Lung (tissue), 12 donors: ENCODE results near the gene IL27RA. TPM values are rescaled to one million over a fixed set of nuclear protein-coding genes. Genes with fewer than 3 reads are reported as not detected.
"Not testable (repeated sequence)": the region's sequence is repeated elsewhere in the genome, so short reads cannot be mapped to it uniquely, and the experiment has no call there.

ENCODE experiments used
- ATAC-seq: fragments of 200-7000 bp; cut with Tn5 transposase; one replicate; pipeline ENCODE4 v1.9.1; 2020; ENCODE audit warnings: moderate number of reproducible peaks; ENCODE audit not compliant: insufficient read depth, low FRiP score
- DNase-seq, 3 donors: peaks; one replicate each; pipeline ENCODE4 v3.0.0-alpha.2; 2013 to 2017
- H3K27ac ChIP-seq, 2 donors: one replicate each; pipeline ENCODE4 v1.5.1; 2013; ENCODE audit warnings: mild to moderate bottlenecking in 2 of 2, moderate library complexity in 2 of 2, control low read depth in 1 of 2, inconsistent platforms in 1 of 2, low read depth in 1 of 2, low read length in 1 of 2
- H3K27me3 ChIP-seq, 3 donors: one replicate each; pipeline ENCODE4 v1.5.1; 2013; ENCODE audit warnings: low read length in 2 of 3; ENCODE audit not compliant: control insufficient read depth in 3 of 3, insufficient read depth in 3 of 3
- H3K36me3 ChIP-seq, 4 donors: one replicate each; pipeline ENCODE4 v1.5.1; 2013; ENCODE audit warnings: low read length in 4 of 4, mild to moderate bottlenecking in 1 of 4, moderate library complexity in 1 of 4; ENCODE audit not compliant: control insufficient read depth in 4 of 4, insufficient read depth in 4 of 4
- H3K4me1 ChIP-seq, 5 donors: one replicate each; pipeline ENCODE4 v1.5.1; 2013; ENCODE audit warnings: low read length in 5 of 5, mild to moderate bottlenecking in 2 of 5, moderate library complexity in 1 of 5; ENCODE audit not compliant: control insufficient read depth in 5 of 5, insufficient read depth in 5 of 5
- H3K4me3 ChIP-seq: one replicate; pipeline ENCODE4 v1.5.1; 2013; ENCODE audit warnings: mild to moderate bottlenecking, control low read depth, moderate library complexity
- H3K9ac ChIP-seq, 2 donors: one replicate each; pipeline ENCODE4 v1.5.1; 2013; ENCODE audit warnings: low read length in 2 of 2, control low read depth in 1 of 2; ENCODE audit not compliant: insufficient read depth in 1 of 2
- H3K9me3 ChIP-seq, 4 donors: one replicate each; pipeline ENCODE4 v1.5.1; 2013; ENCODE audit warnings: low read length in 3 of 4, mild to moderate bottlenecking in 1 of 4, moderate library complexity in 1 of 4; ENCODE audit not compliant: control insufficient read depth in 4 of 4, insufficient read depth in 3 of 4
- CTCF ChIP-seq: IDR thresholded peaks from 2 replicates; pipeline ENCODE4 v1.5.1; 2012; ENCODE audit warnings: mild to moderate bottlenecking; ENCODE audit errors: control extremely low read depth, extremely low read depth
- WGBS, 2 donors: extraction: QIAGEN DNeasy Blood & Tissue Kit; methylation state at CpG; one replicate each; pipeline ENCODE4 v1.1.7; 2013; 5-methylcytosine and 5-hydroxymethylcytosine counted together
- polyA plus RNA-seq, 2 donors: library from polyadenylated mRNA; stranded (reverse); fragments of 200-250 nt; gene quantifications; one replicate each; pipeline ENCODE4 v1.2.1, GENCODE V29; 2013
- total RNA-seq, 2 donors: library from RNA; depleted of rRNA in 1 of 2; stranded (reverse); fragments of >200 nt in 1 of 2; gene quantifications; one replicate each; pipeline ENCODE4 v1.2.1, GENCODE V29; 2014 to 2021
- donor health status: control.
- donor health status: control.
- donor health status: Bipolar disorder and iron deficiency.
- donor health status: healthy.
- donor health status: DM: yes; HTN: yes; CAD: no.

Gene IL27RA
- total and polyA plus RNA-seq, 4 donors: 7.0 to 22.7 (median 15.0) TPM

GRCh38 chr19:14019100-14019499 is 12.5 kb upstream of the IL27RA start:
- Histone ChIP-seq H3K4me1 (peaks cover 0 to 2% (median 0%) of the 10 kb centered on the region in 5 donors), H3K4me3 (no peak overlapping the region), H3K9ac (no peak overlapping the region), H3K27me3 (no peaks in the 10 kb centered on the region), H3K9me3 (no peaks in the 10 kb centered on the region), H3K27ac (no peak overlapping the region), H3K36me3 (no peaks in the 10 kb centered on the region)
- no peak for ATAC-seq
- DNase-seq: no peak
- no peak for TF ChIP-seq CTCF
- 81 to 84% methylated on average over 6 of the region's 6 CpGs for WGBS, 2 donors

- not testable (repeated sequence) for H3K27me3 ChIP-seq, H3K27ac ChIP-seq, H3K9ac ChIP-seq, H3K4me3 ChIP-seq, H3K36me3 ChIP-seq, DNase-seq, H3K4me1 ChIP-seq, ATAC-seq, H3K9me3 ChIP-seq
- 89 to 95% methylated on average over 3 of the region's 3 CpGs for WGBS, 2 donors
Measured at GRCh38 chr19:14019739-14020138, 11.8 kb upstream of the IL27RA start.

- peak in 1 of 3 donors; percentile 44 for DNase-seq
Measured at GRCh38 chr19:14021474-14021873, 10.1 kb upstream of the IL27RA start.

GRCh38 chr19:14022469-14022868 is 9.1 kb upstream of the IL27RA start:
- WGBS, 2 donors: 75 to 83% methylated on average over 4 of the region's 4 CpGs

More at GRCh38 chr19:14021474-14021873, 10.1 kb upstream of the IL27RA start:
- no peak for ATAC-seq
- Histone ChIP-seq H3K27ac (no peak overlapping the region), H3K27me3 (no peaks in the 10 kb centered on the region), H3K4me3 (no peak overlapping the region), H3K9me3 (no peaks in the 10 kb centered on the region), H3K4me1 (peaks cover 0 to 2% (median 0%) of the 10 kb centered on the region in 5 donors), H3K9ac (no peak overlapping the region), H3K36me3 (no peaks in the 10 kb centered on the region)
- no peak for TF ChIP-seq CTCF
- 37 to 55% methylated on average over 5 of the region's 5 CpGs for WGBS, 2 donors

More at GRCh38 chr19:14022469-14022868, 9.1 kb upstream of the IL27RA start:
- H3K4me1 ChIP-seq: peaks cover 0 to 2% (median 0%) of the 10 kb centered on the region in 5 donors
- H3K27me3 ChIP-seq: no peaks in the 10 kb centered on the region
- ATAC-seq (no peak), DNase-seq (no peak)
- H3K9ac ChIP-seq: no peak overlapping the region
- H3K4me3 ChIP-seq: no peak overlapping the region
- peak overlapping the region in 1 of 2 donors; percentile 0 for H3K27ac ChIP-seq
- no peaks in the 10 kb centered on the region for H3K36me3 ChIP-seq
- TF ChIP-seq CTCF: no peak
- H3K9me3 ChIP-seq: no peaks in the 10 kb centered on the region
